Esophagus (tissue), 2 donors: ENCODE data around the gene KIF11. TPM values are rescaled to one million over a fixed set of nuclear protein-coding genes. Genes with fewer than 3 reads are reported as not detected.

Experiments used
- H3K27ac ChIP-seq, 2 donors: one replicate each; pipeline ENCODE4 v1.5.1; 2013; ENCODE audit warnings: low read depth in 2 of 2, mild to moderate bottlenecking in 2 of 2, inconsistent platforms in 1 of 2, low read length in 1 of 2, moderate library complexity in 1 of 2
- H3K27me3 ChIP-seq, 2 donors: one replicate each; pipeline ENCODE4 v1.6.1; 2013; ENCODE audit warnings: low read length in 2 of 2, control low read depth in 1 of 2, mild to moderate bottlenecking in 1 of 2; ENCODE audit not compliant: insufficient read depth in 2 of 2, control insufficient read depth in 1 of 2
- H3K36me3 ChIP-seq, 2 donors: one replicate each; pipeline ENCODE4 v1.6.1; 2013; ENCODE audit warnings: low read length in 1 of 2; ENCODE audit not compliant: control insufficient read depth in 2 of 2, insufficient read depth in 2 of 2
- H3K4me1 ChIP-seq, 2 donors: one replicate each; pipeline ENCODE4 v1.6.1; 2013; ENCODE audit warnings: low read length in 1 of 2; ENCODE audit not compliant: control insufficient read depth in 2 of 2, insufficient read depth in 2 of 2
- H3K4me3 ChIP-seq, 2 donors: one replicate each; pipeline ENCODE4 v1.5.1; 2013; ENCODE audit warnings: low read length in 2 of 2, mild to moderate bottlenecking in 2 of 2, low read depth in 1 of 2, moderate library complexity in 1 of 2
- H3K9me3 ChIP-seq, 2 donors: one replicate each; pipeline ENCODE4 v1.6.1; 2013; ENCODE audit warnings: mild to moderate bottlenecking in 2 of 2, low read depth in 1 of 2, low read length in 1 of 2, moderate library complexity in 1 of 2; ENCODE audit not compliant: control insufficient read depth in 2 of 2, insufficient read depth in 1 of 2
- WGBS, 2 donors: extraction: QIAGEN DNeasy Blood & Tissue Kit; methylation state at CpG; one replicate each; pipeline ENCODE4 v1.1.7; 2013; 5-methylcytosine and 5-hydroxymethylcytosine counted together
- polyA plus RNA-seq, 2 donors: library from polyadenylated mRNA; stranded (reverse); fragments of 200-250 nt; gene quantifications; one replicate each; pipeline ENCODE4 v1.2.3, GENCODE V29; 2013
- donor health status: healthy with polysubstance abuse.
- donor health status: Bipolar disorder and iron deficiency.

Gene KIF11
- polyA plus RNA-seq, 2 donors, result 4.1 to 7.1 TPM

- WGBS, 2 donors, result 2 to 7% methylated on average over 54 to 73 of the region's 73 CpGs
- H3K4me3 ChIP-seq, result peak overlapping the region; percentile 63 to 69
- H3K27me3 ChIP-seq, result no peaks in the 10 kb centered on the region
These were observed 97.4 kb downstream of the KIF11 start for GRCh38 chr10:92690211-92690914.

GRCh38 chr10:92690915-92691590 lies 98.1 kb downstream of the KIF11 start:
- Histone ChIP-seq H3K4me1 (peaks cover 0 to 10% of the 10 kb centered on the region in 2 donors), H3K9me3 (peaks cover 0 to 2% of the 10 kb centered on the region in 2 donors), H3K4me3 (peak overlapping the region in 1 of 2 donors; percentile 69), H3K27me3 (peaks cover 0 to under 1% of the 10 kb centered on the region in 2 donors), H3K27ac (peak overlapping the region; percentile 2 to 40), H3K36me3 (no peaks in the 10 kb centered on the region)
- WGBS, 2 donors, result 53 to 66% methylated on average over 30 of the region's 30 CpGs

More at GRCh38 chr10:92690211-92690914, 97.4 kb downstream of the KIF11 start:
- Histone ChIP-seq H3K27ac (peak overlapping the region; percentile 85), H3K9me3 (peaks cover 0 to 2% of the 10 kb centered on the region in 2 donors), H3K36me3 (no peaks in the 10 kb centered on the region), H3K4me1 (peaks cover 0 to 10% of the 10 kb centered on the region in 2 donors)

- no peak overlapping the region for H3K4me3 ChIP-seq
- no peaks in the 10 kb centered on the region for H3K36me3 ChIP-seq
- H3K27ac ChIP-seq, result peak overlapping the region; percentile 6 to 40
- peaks cover 0 to 4% of the 10 kb centered on the region in 2 donors for H3K27me3 ChIP-seq
- H3K9me3 ChIP-seq, result peaks cover 0 to 2% of the 10 kb centered on the region in 2 donors
- peaks cover 0 to 10% of the 10 kb centered on the region in 2 donors for H3K4me1 ChIP-seq
- 51 to 58% methylated on average over 35 of the region's 35 CpGs for WGBS, 2 donors
These were observed 98.7 kb downstream of the KIF11 start for GRCh38 chr10:92691591-92692079.

- WGBS, 2 donors, result 38 to 40% methylated on average over 34 of the region's 34 CpGs
- H3K27ac ChIP-seq, result peak overlapping the region; percentile 6 to 40
- H3K36me3 ChIP-seq, result no peaks in the 10 kb centered on the region
- peaks cover 0 to 10% of the 10 kb centered on the region in 2 donors for H3K4me1 ChIP-seq
- H3K4me3 ChIP-seq, result peak overlapping the region in 1 of 2 donors; percentile 10
- peaks cover 0 to 4% of the 10 kb centered on the region in 2 donors for H3K27me3 ChIP-seq
- peaks cover 0 to 2% of the 10 kb centered on the region in 2 donors for H3K9me3 ChIP-seq
These were observed 99.2 kb downstream of the KIF11 start for GRCh38 chr10:92692080-92692671.

- no peak overlapping the region for H3K27ac ChIP-seq
- peaks cover 0 to 10% of the 10 kb centered on the region in 2 donors for H3K4me1 ChIP-seq
- WGBS, 2 donors, result 32 to 38% methylated on average over 7 of the region's 7 CpGs
- no peaks in the 10 kb centered on the region for H3K36me3 ChIP-seq
- H3K9me3 ChIP-seq, result peaks cover 0 to 2% of the 10 kb centered on the region in 2 donors
- H3K4me3 ChIP-seq, result peak overlapping the region in 1 of 2 donors; percentile 10
- peaks cover 0 to 4% of the 10 kb centered on the region in 2 donors for H3K27me3 ChIP-seq
These were observed 100.0 kb downstream of the KIF11 start for GRCh38 chr10:92692697-92693533.

GRCh38 chr10:92693534-92693893 lies 100.6 kb downstream of the KIF11 start:
- peaks cover 0 to 10% of the 10 kb centered on the region in 2 donors for H3K4me1 ChIP-seq
- WGBS, 2 donors, result 61 to 92% methylated on average over 1 of the region's 1 CpG
- peaks cover 0 to 2% of the 10 kb centered on the region in 2 donors for H3K9me3 ChIP-seq
- H3K27me3 ChIP-seq, result peaks cover 0 to 4% of the 10 kb centered on the region in 2 donors
- no peak overlapping the region for H3K4me3 ChIP-seq
- no peaks in the 10 kb centered on the region for H3K36me3 ChIP-seq
- H3K27ac ChIP-seq, result no peak overlapping the region

GRCh38 chr10:92695679-92696605 lies 103.0 kb downstream of the KIF11 start:
- Histone ChIP-seq H3K4me3 (no peak overlapping the region), H3K36me3 (no peaks in the 10 kb centered on the region), H3K27ac (no peak overlapping the region), H3K9me3 (peaks cover 0 to 2% of the 10 kb centered on the region in 2 donors), H3K27me3 (peaks cover 0 to 6% of the 10 kb centered on the region in 2 donors), H3K4me1 (peaks cover 0 to 3% of the 10 kb centered on the region in 2 donors)
- 36 to 48% methylated on average over 60 to 61 of the region's 61 CpGs for WGBS, 2 donors

GRCh38 chr10:92696606-92697383 lies 103.9 kb downstream of the KIF11 start:
- no peak overlapping the region for H3K27ac ChIP-seq
- H3K4me3 ChIP-seq, result no peak overlapping the region
- H3K9me3 ChIP-seq, result peaks cover 0 to 2% of the 10 kb centered on the region in 2 donors
- 77 to 86% methylated on average over 7 of the region's 7 CpGs for WGBS, 2 donors
- peaks cover 0 to 6% of the 10 kb centered on the region in 2 donors for H3K27me3 ChIP-seq
- no peaks in the 10 kb centered on the region for H3K36me3 ChIP-seq
- peaks cover 0 to 3% of the 10 kb centered on the region in 2 donors for H3K4me1 ChIP-seq
